GM21717 (cell line): ENCODE data around the gene ATP7B.

ENCODE experiments used
- ATAC-seq: cut with Tn5 transposase; IDR thresholded peaks from one replicate; pipeline ENCODE4 v1.9.1; 2021; ENCODE audit warnings: mild to moderate bottlenecking, moderate library complexity; ENCODE audit not compliant: unreplicated experiment

Gene ATP7B

GRCh38 chr13:51978796-51979556, 32.3 kb downstream of the ATP7B start:
- no peak for ATAC-seq

GRCh38 chr13:51977625-51978024, 33.6 kb downstream of the ATP7B start:
- no peak for ATAC-seq

- ATAC-seq: no peak
These were observed 34.4 kb downstream of the ATP7B start for GRCh38 chr13:51976890-51977289.

- no peak for ATAC-seq
These were observed 34.8 kb downstream of the ATP7B start for GRCh38 chr13:51976423-51976822.

GRCh38 chr13:51974482-51974881, 36.8 kb downstream of the ATP7B start:
- no peak for ATAC-seq

GRCh38 chr13:51971520-51972426, 39.5 kb downstream of the ATP7B start:
- no peak for ATAC-seq

- ATAC-seq: no peak
These were observed 40.9 kb downstream of the ATP7B start for GRCh38 chr13:51970349-51970748.

- ATAC-seq: no peak
These were observed 43.5 kb downstream of the ATP7B start for GRCh38 chr13:51967482-51968446.

- no peak for ATAC-seq
These were observed 45.1 kb downstream of the ATP7B start for GRCh38 chr13:51966186-51966585.

- ATAC-seq: no peak
These were observed 49.5 kb downstream of the ATP7B start for GRCh38 chr13:51961493-51962403.

- no peak for ATAC-seq
These were observed 50.5 kb downstream of the ATP7B start for GRCh38 chr13:51960766-51961165.

- ATAC-seq: peak; percentile 78
These were observed 51.5 kb downstream of the ATP7B start for GRCh38 chr13:51959773-51960172.

GRCh38 chr13:51958217-51958547, 53.1 kb downstream of the ATP7B start:
- no peak for ATAC-seq

- peak; percentile 54 for ATAC-seq
These were observed 53.7 kb downstream of the ATP7B start for GRCh38 chr13:51957377-51958216.

GRCh38 chr13:51956717-51957116, 54.5 kb downstream of the ATP7B start:
- no peak for ATAC-seq

- ATAC-seq: no peak
These were observed 55.2 kb downstream of the ATP7B start for GRCh38 chr13:51955816-51956603.

- ATAC-seq: no peak
These were observed 55.9 kb downstream of the ATP7B start for GRCh38 chr13:51955281-51955771.
